Heart left ventricle (tissue), 16 donors: ENCODE measurements around the gene IL1F10. TPM values are rescaled to one million over a fixed set of nuclear protein-coding genes. Genes with fewer than 3 reads are reported as not detected.

Experiments
- ATAC-seq, 4 donors: fragments of 200-7000 bp; cut with Tn5 transposase; one replicate each; pipeline ENCODE4 v1.9.1; 2020 to 2022; ENCODE audit warnings: moderate library complexity in 4 of 4, mild to moderate bottlenecking in 3 of 4, moderate number of reproducible peaks in 1 of 4
- DNase-seq, 5 donors: peaks; one replicate each; pipeline ENCODE4 v3.0.0-alpha.2; 2020
- H3K27ac ChIP-seq, 12 donors: fragments of 200-600 bp; sonication (generic) in 4 of 12; one replicate each; pipeline versions ENCODE4 v1.5.0 to v1.8.0; 2016 to 2022; ENCODE audit warnings: mild to moderate bottlenecking in 2 of 12
- H3K27me3 ChIP-seq, 9 donors: fragments of 200-600 bp; sonication (generic) in 2 of 9; one replicate each; pipeline versions ENCODE4 v1.5.1 to v1.8.0; 2016 to 2022; ENCODE audit warnings: mild to moderate bottlenecking in 3 of 9
- H3K36me3 ChIP-seq, 9 donors: fragments of 200-600 bp; sonication (generic) in 2 of 9; one replicate each; pipeline versions ENCODE4 v1.5.0 to v1.8.0; 2018 to 2022; ENCODE audit warnings: mild to moderate bottlenecking in 2 of 9
- H3K4me1 ChIP-seq, 12 donors: fragments of 200-600 bp; sonication (generic) in 4 of 12; one replicate each; pipeline versions ENCODE4 v1.5.0 to v1.8.0; 2016 to 2022; ENCODE audit warnings: mild to moderate bottlenecking in 3 of 12
- H3K4me3 ChIP-seq, 12 donors: fragments of 200-600 bp; sonication (generic) in 4 of 12; one replicate each; pipeline versions ENCODE4 v1.5.0 to v1.8.0; 2017 to 2022; ENCODE audit warnings: mild to moderate bottlenecking in 9 of 12, moderate library complexity in 4 of 12
- H3K9me3 ChIP-seq, 12 donors: fragments of 200-600 bp; sonication (generic) in 4 of 12; one replicate each; pipeline versions ENCODE4 v1.5.0 to v1.8.0; 2016 to 2022; ENCODE audit warnings: mild to moderate bottlenecking in 1 of 12
- POLR2A ChIP-seq, 2 donors: fragments of 450-650 bp; IDR thresholded peaks; one replicate each; pipeline ENCODE4 v1.6.1; 2017; ENCODE audit warnings: antibody characterized with exemption in 2 of 2, mild to moderate bottlenecking in 2 of 2, moderate library complexity in 2 of 2
- WGBS, 4 donors: extraction: QIAGEN DNeasy Blood & Tissue Kit in 2 of 4; methylation state at CpG; one replicate each; pipeline versions ENCODE4 v1.1.5 to v1.1.7; 2013 to 2018; 5-methylcytosine and 5-hydroxymethylcytosine counted together
- intact Hi-C, 10 donors: fragments of 100-400 bp; cut with DNase I; formaldehyde crosslinking; loops; one replicate each; pipeline versions ENCODE4 v1.11.1 to v1.14.2; 2022
- polyA plus RNA-seq, 2 donors: library from polyadenylated mRNA; stranded (reverse); fragments of 200-250 nt; gene quantifications; one replicate each; pipeline ENCODE4 v1.2.3, GENCODE V29; 2013
- total RNA-seq, 9 donors: library from RNA; depleted of rRNA in 2 of 9; stranded (reverse); fragments of >200 nt in 2 of 9; fragmentation: NEBNext Ultra II Directional in 3 of 9; extraction: Animal tissue kit (Norgen Biotek cat#: 25700) in 3 of 9; gene quantifications; one replicate each; pipeline versions ENCODE4 v1.1.0 to v1.2.4, GENCODE V29; 2016 to 2023
- TF ChIP-seq, protein P1 (sequence below), 12 donors: fragments of 200-600 bp; sonication (generic) in 4 of 12; IDR thresholded peaks; one replicate each; pipeline versions ENCODE4 v1.5.0 to v1.8.0; 2018 to 2022; ENCODE audit warnings: antibody characterized with exemption in 12 of 12, mild to moderate bottlenecking in 5 of 12
- donor health status: ischemic (EF 13 %, LVEDD 7.1; RV severe dilation, severe dysfunction).
- donor health status: healthy with polysubstance abuse.
- donor health status: DM: no; HTN: yes; CAD: no.
- donor health status: DM: no; HTN: no; CAD: no.
- donor health status: ischemic (EF 25% LVEDD 6.9; RV normal size, moderate dysfunction).
- donor health status: ischemic (EF 25% LVEDD 5.7; RV mildly dilated, moderate dysfunction).
- donor health status: healthy.
- donor health status: DM: yes; HTN: yes; CAD: no.
- donor health status: ischemic (EF 35%, LVEDD 5.7; RV mildly dilated, moderate dysfunction).
- donor health status: nonischemic (EF 11% LVEDD 7.7; RV severe dilation, severe dysfunction).
- donor health status: DM: yes; HTN: yes; CAD: no.
- donor health status: PGD.
- donor health status: ischemic (EF 29% LVEDD 5.4; RV normal size, mild dysfunction).
- donor health status: nonischemic (EF 23%, LVEDD 6.1; RV moderate dilation, normal function).

IL1F10 gene
- total and polyA plus RNA-seq, 11 donors: not detected

DNA sequence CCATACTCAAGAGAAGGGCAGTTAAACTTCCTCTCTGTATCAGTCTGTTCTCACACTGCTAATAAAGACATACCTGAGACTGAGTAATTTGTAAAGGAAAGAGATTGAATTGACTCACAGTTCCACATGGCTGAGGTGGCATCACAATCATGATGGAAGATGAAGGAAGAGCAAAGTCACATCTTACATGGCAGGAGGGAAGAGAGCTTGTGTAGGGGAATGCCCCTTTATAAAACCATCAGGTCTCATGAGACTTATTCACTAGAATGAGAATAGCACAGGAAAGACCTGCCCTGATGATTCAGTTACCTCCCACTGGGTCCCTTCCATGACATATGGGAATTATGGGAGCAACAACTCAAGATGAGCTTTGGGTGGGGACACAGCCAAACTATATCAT, 13.7 kb upstream of the IL1F10 start:
- Histone ChIP-seq H3K4me1 (no peaks in the 10 kb centered on the region), H3K9me3 (peaks cover 0 to 22% (median 0%) of the 10 kb centered on the region in 12 donors), H3K4me3 (no peak overlapping the region), H3K36me3 (no peaks in the 10 kb centered on the region), H3K27ac (no peak overlapping the region), H3K27me3 (peaks cover 0 to 3% (median 0%) of the 10 kb centered on the region in 9 donors)
- DNase-seq: no peak
- no peak for ATAC-seq
- TF ChIP-seq, protein P1, sequence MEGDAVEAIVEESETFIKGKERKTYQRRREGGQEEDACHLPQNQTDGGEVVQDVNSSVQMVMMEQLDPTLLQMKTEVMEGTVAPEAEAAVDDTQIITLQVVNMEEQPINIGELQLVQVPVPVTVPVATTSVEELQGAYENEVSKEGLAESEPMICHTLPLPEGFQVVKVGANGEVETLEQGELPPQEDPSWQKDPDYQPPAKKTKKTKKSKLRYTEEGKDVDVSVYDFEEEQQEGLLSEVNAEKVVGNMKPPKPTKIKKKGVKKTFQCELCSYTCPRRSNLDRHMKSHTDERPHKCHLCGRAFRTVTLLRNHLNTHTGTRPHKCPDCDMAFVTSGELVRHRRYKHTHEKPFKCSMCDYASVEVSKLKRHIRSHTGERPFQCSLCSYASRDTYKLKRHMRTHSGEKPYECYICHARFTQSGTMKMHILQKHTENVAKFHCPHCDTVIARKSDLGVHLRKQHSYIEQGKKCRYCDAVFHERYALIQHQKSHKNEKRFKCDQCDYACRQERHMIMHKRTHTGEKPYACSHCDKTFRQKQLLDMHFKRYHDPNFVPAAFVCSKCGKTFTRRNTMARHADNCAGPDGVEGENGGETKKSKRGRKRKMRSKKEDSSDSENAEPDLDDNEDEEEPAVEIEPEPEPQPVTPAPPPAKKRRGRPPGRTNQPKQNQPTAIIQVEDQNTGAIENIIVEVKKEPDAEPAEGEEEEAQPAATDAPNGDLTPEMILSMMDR (IDR thresholded peaks at IDR 0.05): no peak
- TF ChIP-seq POLR2A (IDR thresholded peaks at IDR 0.05): no peak
- intact Hi-C loops: no loop called here

DNA sequence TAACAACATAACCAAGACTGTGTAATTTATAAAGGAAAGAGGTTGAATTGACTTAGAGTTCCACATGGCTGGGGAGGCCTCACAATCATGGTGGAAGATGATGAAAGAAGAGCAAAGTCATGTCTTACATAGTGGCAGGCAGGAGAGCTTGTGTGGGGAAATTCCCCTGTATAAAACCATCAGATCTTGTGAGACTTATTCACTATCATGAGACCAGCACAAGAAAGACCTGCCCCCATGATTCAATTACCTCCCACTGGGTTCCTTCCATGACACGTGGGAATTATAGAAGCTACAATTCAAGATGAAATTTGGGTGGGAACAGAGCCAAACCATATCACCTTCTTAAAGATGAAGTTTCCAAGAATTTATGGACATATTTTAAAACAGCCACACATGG, 11.2 kb upstream of the IL1F10 start:
- H3K36me3 ChIP-seq: no peaks in the 10 kb centered on the region
- no peaks in the 10 kb centered on the region for H3K4me1 ChIP-seq
- no peak overlapping the region for H3K27ac ChIP-seq
- peaks cover 0 to 11% (median 0%) of the 10 kb centered on the region in 12 donors for H3K9me3 ChIP-seq
- TF ChIP-seq, protein P1 (IDR thresholded peaks at IDR 0.05): no peak
- TF ChIP-seq POLR2A (IDR thresholded peaks at IDR 0.05): no peak
- H3K27me3 ChIP-seq: peaks cover 0 to 3% (median 0%) of the 10 kb centered on the region in 9 donors
- no peak overlapping the region for H3K4me3 ChIP-seq
- DNase-seq (no peak), ATAC-seq (no peak)
- intact Hi-C loops: no loop called here
- WGBS, 4 donors: 48 to 71% (median 56%) methylated on average over 1 of the region's 1 CpG

DNA sequence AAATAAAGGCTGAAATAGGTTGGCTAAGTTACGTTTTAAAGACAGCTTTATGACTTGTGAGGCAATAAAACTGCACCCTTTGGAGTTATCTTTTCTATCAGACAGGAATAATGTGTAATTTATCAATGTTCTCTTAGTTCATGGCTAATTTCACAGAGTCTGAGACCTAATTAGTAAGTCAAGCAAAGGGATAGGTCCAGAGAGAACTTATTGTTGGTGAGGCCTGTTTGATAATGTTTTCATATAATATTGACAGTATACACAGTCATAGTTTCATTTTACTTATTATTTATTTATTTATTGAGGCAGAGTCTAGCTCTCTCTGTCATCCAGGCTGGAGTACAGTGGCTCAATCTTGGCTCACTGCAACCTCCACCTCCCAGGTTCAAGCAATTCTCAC, 10.7 kb upstream of the IL1F10 start:
- intact Hi-C loops: no loop called here
- 60 to 82% (median 75%) methylated on average over 1 of the region's 1 CpG for WGBS, 4 donors
- Histone ChIP-seq H3K36me3 (no peaks in the 10 kb centered on the region), H3K4me3 (no peak overlapping the region), H3K27ac (no peak overlapping the region), H3K9me3 (peaks cover 0 to 11% (median 0%) of the 10 kb centered on the region in 12 donors), H3K4me1 (no peaks in the 10 kb centered on the region), H3K27me3 (peaks cover 0 to 4% (median 0%) of the 10 kb centered on the region in 9 donors)
- DNase-seq: no peak
- ATAC-seq: no peak
- TF ChIP-seq, protein P1 (IDR thresholded peaks at IDR 0.05): no peak
- no peak for TF ChIP-seq POLR2A (IDR thresholded peaks at IDR 0.05)

DNA sequence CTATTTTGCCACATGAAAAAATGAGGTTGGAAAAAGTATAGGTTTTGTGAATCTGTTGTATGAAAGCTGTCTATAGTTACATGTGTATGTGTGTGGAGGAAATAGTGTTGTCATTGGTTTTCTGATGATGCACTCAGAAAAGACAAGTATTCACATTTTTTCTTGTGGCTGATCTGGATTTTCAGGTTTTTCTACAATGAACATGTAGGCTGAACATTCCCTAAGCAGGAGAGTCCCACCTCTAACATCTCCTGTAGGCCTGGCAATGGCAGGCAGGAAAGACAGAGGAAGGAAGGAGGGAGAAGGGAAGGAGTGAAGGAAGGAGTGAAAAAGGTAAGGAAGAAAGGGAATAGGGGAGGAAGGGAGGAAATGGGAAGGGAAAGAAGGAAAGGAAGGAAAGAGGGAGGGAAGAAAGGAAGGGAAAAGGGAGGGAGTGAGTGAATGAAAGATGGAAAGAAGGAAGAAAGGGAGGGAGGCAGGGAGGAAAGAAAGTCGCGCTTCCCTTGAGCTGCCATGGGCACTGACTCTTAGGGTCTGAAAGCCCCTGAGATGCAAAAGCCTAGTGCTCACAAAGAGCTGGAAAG, 9.3 kb upstream of the IL1F10 start:
- H3K36me3 ChIP-seq: no peaks in the 10 kb centered on the region
- intact Hi-C loops: no loop called here
- no peaks in the 10 kb centered on the region for H3K4me1 ChIP-seq
- TF ChIP-seq, protein P1 (IDR thresholded peaks at IDR 0.05): no peak
- no peak for TF ChIP-seq POLR2A (IDR thresholded peaks at IDR 0.05)
- peaks cover 0 to 9% (median 0%) of the 10 kb centered on the region in 9 donors for H3K27me3 ChIP-seq
- WGBS, 4 donors: 39 to 66% (median 63%) methylated on average over 2 of the region's 2 CpGs
- no peak for DNase-seq
- no peak for ATAC-seq
- H3K4me3 ChIP-seq: no peak overlapping the region
- peaks cover 0 to 11% (median 0%) of the 10 kb centered on the region in 12 donors for H3K9me3 ChIP-seq
- H3K27ac ChIP-seq: no peak overlapping the region
